GM12892 (cell line): ENCODE data around the gene TMTC3.

Experiments
- DNase-seq: peaks from one replicate; pipeline ENCODE4 v3.0.0; 2011; ENCODE audit not compliant: insufficient read length
- FAIRE-seq: peaks from 2 replicates; lab custom pipeline; 2011; peaks lifted over from hg19 to GRCh38; lab: Jason Lieb, UNC
- POLR2A ChIP-seq: IDR thresholded peaks from 2 replicates; pipeline ENCODE4 v1.6.1; 2011; ENCODE audit warnings: low read depth, low read length, control low read depth
- POLR2AphosphoS5 ChIP-seq: IDR thresholded peaks from 2 replicates; pipeline ENCODE4 v1.6.1; 2011; ENCODE audit warnings: low read depth, low read length, control low read depth
- TAF1 ChIP-seq: IDR thresholded peaks from 2 replicates; pipeline ENCODE4 v1.6.1; 2011; ENCODE audit warnings: low read depth, mild to moderate bottlenecking, control low read depth, low read length, borderline replicate concordance

The TMTC3 gene

DNA sequence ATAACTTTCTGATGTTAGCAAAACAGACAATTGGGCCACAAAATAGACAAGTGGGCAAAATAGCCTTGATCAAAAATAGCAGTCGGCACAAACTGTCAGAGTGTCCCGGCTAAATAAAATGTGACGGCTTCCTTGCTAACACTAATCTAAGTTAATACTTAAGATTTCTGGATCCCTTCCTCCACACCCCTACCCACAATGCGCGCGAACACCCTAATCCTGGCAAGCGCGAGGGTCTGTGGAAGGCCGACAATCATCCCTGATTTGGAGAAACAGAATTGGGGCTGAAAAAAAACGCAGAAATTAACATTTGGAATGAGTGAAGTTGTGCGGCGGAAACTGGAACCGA is 708 bp upstream of the TMTC3 start:
- no peak for TF ChIP-seq TAF1
- TF ChIP-seq POLR2AphosphoS5, result no peak
- no peak for TF ChIP-seq POLR2A
- FAIRE-seq, result no peak
- no peak for DNase-seq

DNA sequence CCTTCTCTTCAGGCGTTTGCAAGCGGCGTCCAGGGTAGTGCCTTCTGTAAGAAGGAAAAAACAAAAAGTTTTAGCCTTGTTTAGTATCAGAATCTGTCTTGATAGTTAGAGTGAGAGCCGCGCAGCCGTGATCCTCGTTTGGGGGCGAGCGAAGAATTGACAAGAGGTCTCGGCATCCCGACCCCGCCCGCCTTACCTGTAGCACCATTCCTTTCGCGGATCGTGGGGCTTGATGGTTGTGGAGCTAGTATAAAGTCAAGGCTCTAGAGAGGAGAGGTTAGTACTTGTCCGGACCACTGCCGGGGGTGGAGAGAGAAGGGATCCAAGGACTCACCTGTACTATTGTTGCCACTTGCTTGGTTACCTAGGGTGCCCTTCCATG is 494 bp downstream of the TMTC3 start:
- no peak for FAIRE-seq
- TF ChIP-seq POLR2AphosphoS5, result no peak
- TF ChIP-seq POLR2A, result no peak
- TF ChIP-seq TAF1, result no peak
- DNase-seq, result no peak

DNA sequence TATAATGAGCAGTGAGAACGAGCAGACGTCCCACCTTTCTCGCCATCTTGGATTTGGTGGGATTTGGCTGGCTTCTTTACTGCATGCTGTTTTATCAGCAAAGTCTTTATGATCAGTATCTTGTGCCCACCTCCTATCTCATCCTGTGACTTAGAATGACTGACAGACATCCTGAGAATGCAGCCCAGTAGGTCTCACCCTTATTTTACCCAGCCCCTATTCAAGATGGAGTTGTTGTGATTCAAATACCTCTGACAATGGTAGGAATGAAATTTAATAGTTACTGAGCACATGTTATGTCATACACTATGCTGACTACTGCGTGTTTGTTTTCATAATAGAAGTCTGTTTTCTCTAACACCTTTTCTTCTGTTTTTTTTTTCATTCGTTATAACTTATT is 1.9 kb downstream of the TMTC3 start:
- FAIRE-seq (no peak), DNase-seq (no peak)
- TF ChIP-seq POLR2AphosphoS5 (no peak), POLR2A (no peak), TAF1 (no peak)

DNA sequence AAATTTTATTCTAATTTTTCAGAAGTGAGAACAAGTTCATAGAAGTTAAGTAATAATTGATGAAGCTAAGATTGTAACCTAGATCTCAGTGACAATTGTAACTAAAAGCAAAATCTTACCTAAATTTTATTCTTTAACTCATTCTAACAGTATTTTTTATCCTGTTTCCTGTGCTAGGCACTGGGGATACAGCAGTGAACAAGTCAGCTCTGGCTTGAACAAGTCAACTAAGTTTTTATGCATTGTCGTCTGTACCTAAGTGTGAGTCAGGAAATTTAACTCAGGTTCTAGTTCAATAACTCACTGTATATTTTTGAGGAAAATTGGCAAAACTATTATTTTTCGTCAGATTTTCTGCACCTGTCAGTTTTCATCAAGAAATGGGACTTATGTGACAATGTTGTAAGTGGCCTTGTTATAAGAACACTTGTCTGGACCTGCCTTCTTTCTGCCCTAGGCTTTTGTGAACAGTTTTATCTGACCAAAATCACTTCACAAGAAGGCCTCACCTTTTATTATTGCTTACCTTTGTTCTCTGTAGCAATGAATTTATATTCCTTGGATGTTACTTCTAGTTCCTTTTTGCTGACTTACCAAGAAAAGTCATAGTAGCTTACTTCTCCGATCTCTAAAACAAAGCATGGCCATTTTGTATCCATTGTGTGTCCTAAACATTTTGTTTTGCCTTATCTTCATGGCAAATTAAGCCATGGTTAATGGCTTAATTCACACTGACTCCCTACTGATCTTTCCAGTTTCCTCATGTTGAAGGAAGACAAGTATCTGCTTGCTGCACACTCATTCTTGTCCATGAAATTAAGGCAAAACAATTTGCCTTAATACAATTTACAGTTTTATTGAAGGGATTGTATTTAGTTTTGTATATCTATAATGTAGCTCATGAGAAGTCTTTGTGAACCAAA is 2.7 kb downstream of the TMTC3 start:
- DNase-seq, result no peak
- TF ChIP-seq POLR2AphosphoS5 (no peak), TAF1 (no peak), POLR2A (no peak)
- no peak for FAIRE-seq

DNA sequence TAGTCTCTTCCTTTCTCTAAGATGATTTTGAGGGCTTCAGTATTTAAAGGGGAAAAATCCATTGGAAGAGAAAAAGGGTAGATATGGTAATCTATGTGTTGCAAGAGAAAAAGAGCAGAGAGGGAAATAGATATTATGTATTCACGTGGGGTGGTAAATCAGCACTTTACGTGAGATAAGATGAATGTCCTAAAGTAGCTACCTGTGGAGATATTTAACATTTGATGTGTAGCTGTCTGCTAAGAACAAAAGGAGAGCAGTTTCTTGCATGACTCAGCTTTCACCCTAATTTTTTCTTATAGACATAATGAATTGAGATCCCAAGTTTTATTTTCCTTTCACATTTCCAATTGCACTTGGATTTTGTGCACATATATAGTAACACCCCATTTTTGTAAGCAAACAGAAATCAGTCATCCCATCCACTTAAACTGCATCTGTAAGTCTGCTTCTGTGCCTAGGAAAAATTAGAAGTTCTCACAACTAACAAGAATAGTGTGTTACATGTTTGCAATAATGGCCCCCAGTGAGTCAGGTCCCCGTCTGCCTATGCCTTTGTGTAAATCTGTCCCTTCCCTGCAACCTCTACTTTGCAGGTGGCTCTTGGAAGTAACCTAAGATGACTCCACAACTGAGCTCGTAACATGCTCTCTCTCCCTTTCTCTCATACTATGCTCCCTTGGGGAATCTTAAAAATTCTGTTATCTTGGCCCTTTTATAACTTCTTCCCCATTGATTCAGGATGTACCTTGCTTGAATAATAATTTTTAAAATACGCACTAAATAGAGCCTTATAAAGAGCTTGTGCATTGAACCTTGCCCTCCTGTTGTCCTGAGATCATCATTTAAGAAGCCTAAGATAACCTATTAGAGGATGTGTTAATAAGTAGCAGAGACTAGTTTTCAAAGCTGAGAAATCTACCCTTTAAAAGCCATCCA is 3.7 kb downstream of the TMTC3 start:
- DNase-seq, result no peak
- peak; percentile 17 for FAIRE-seq
- no peak for TF ChIP-seq TAF1
- no peak for TF ChIP-seq POLR2A
- no peak for TF ChIP-seq POLR2AphosphoS5

DNA sequence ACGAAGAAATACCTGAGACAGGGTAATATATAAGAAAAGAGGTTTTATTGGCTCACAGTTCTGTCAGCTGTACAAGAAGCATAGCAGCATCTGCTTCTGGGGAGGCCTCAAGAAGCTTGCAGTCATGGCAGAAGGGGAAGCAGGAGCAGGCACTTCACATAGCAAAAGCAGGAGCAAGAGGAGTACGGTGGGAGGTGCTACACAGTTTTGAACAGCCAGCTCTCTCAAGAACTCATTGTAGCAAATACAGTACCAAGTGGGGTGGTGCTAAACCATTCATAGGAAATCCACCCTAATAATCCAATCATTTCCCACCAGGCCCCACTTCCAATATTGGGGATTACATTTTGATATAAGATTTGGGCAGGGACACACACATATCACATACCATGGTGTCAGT is 8.0 kb downstream of the TMTC3 start:
- DNase-seq (no peak), FAIRE-seq (no peak)
- TF ChIP-seq POLR2A, result no peak
- no peak for TF ChIP-seq TAF1
- no peak for TF ChIP-seq POLR2AphosphoS5

DNA sequence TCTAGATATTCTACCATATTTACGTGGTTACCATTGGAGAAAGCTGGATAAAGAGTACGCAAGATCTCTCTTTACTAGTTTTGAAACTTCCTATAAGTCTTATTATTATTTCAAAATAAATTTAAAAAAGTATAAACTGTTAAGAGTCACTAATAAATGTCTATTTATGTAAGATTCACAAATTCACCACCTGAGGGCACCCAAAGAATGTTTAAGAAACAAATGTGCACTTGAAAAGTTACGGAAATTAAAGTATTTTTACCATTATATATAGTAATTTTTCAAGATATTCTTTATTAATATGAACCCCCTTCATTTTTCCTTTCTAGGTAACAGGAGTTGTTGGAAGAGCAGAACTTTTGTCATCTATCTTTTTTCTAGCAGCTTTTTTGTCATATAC is 11.9 kb downstream of the TMTC3 start:
- TF ChIP-seq POLR2AphosphoS5 (no peak), TAF1 (no peak), POLR2A (no peak)
- FAIRE-seq, result no peak
- DNase-seq, result no peak

DNA sequence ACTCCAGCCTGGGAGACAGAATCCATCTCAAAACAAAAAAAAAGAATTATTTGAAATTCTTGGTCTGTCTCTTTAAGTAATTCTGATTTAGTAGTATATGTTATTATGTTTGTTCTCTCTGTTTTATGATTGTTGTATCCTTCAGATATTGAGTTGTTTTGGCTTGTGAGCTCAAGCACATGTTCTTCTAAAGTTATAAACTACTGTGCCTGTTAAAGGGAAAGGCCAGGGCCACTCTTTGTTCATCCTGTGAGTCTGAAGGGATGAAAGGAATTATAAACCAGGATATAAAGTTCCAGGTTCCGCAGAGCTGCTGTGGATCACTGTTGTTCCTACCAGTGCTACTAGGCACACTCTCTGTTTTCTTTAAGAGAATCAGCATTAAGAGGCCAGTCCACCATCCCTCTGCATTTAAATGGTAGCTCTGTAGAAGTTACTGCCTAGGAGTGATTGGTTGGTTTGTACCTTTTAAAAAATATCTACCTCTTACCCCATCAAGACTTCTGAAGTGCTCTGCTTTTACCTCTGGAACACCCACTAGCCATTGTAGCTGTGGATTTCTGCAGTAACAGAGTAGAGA is 14.1 kb downstream of the TMTC3 start:
- TF ChIP-seq POLR2AphosphoS5, result no peak
- TF ChIP-seq POLR2A, result no peak
- no peak for TF ChIP-seq TAF1
- FAIRE-seq, result no peak
- no peak for DNase-seq

DNA sequence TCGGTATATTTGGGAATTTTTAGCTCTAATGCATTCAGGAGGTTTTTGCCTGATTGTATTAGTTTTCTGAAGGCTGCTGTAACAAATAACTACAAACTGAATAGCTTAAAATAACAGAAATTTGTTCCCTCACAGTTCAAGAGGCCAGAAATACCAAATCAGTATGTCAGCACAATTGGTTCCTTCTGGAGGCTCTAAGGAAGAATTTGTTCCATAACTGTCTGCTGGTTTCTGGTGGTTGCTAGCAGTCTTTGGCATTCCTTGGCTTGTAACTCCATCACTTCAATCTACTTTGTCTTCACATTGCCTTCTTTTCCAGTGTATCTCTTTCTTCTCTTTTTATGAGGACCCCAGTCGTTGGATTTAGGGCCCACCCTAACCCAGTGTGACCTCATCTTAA is 21.3 kb downstream of the TMTC3 start:
- DNase-seq (no peak), FAIRE-seq (no peak)
- no peak for TF ChIP-seq POLR2AphosphoS5
- no peak for TF ChIP-seq POLR2A
- no peak for TF ChIP-seq TAF1

DNA sequence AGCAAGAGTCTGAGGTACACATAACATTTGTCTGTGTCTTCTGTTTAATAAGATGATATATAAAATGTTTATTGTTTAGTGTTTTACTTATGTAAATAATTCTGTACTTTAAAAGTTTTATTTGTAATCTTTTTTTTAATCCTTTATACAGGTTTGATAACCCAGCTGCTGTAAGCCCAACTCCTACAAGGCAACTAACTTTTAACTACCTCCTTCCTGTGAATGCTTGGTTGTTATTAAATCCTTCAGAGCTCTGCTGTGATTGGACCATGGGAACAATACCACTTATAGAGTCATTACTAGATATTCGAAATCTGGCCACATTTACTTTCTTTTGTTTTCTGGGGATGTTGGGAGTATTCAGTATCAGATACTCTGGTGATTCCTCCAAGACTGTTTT is 24.1 kb downstream of the TMTC3 start:
- TF ChIP-seq POLR2AphosphoS5 (no peak), POLR2A (no peak), TAF1 (no peak)

DNA sequence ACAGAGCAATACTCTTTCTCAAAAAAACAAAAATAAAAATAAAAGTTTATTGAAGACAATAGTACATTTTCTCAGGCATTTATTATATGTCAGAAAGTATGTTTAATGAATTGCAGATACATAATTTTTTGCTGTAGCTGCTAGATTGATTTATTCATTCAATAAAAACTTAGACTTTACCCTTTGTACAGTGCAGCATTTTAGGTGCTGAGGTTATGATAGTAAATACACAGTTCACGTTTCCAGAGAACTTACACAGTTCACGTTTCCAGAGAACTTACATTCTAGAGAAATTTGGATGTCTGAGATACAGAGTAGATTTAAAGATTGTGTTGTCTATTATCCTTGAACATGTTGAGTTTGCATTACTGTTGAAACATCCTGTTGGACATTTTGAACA is 25.3 kb downstream of the TMTC3 start:
- DNase-seq (no peak), FAIRE-seq (no peak)
- TF ChIP-seq POLR2AphosphoS5 (no peak), POLR2A (no peak), TAF1 (no peak)

More for the DNA sequence above, 24.1 kb downstream of the TMTC3 start:
- FAIRE-seq (no peak), DNase-seq (no peak)

DNA sequence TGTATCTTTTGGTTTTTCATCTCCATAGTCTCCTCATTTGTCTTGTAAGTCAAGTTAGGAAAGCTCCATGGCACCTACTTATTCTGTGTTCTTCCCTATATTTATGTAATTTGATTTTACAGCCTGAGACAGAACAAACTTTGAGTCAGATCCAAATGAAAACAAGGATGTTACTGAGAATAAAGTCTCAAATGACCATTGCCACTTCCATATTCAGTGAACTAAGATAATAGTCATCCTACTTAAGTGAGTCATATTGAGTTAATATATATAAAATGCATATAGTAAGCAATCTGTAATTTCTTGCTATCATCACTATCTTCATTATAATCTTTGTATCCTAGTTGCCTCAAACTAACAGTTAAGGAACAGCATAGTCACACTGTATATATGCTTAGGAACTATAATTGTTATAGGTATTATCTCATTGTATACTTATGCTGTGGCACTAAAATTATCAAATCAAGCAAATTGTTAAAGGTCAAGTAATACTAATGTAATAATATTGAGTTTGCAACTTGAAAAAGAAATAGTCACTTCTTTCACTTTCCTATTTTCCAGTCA is 30.8 kb downstream of the TMTC3 start:
- FAIRE-seq (no peak), DNase-seq (no peak)
- no peak for TF ChIP-seq POLR2AphosphoS5
- no peak for TF ChIP-seq POLR2A
- TF ChIP-seq TAF1, result no peak
